Activated CD4-positive, alpha-beta T cell treated with anti-CD3 and anti-CD28 coated beads, Interleukin-2, amount 50 U/mL, for 16 hours (primary cell): Measurements from ENCODE around the gene SPNS1.
"Not testable (repeated sequence)": the region's sequence is repeated elsewhere in the genome, so short reads cannot be mapped to it uniquely, and the experiment has no call there.

Experiments
- DNase-seq: peaks from one replicate; pipeline ENCODE4 v3.0.0-alpha.2; 2020

SPNS1 gene, protein sequence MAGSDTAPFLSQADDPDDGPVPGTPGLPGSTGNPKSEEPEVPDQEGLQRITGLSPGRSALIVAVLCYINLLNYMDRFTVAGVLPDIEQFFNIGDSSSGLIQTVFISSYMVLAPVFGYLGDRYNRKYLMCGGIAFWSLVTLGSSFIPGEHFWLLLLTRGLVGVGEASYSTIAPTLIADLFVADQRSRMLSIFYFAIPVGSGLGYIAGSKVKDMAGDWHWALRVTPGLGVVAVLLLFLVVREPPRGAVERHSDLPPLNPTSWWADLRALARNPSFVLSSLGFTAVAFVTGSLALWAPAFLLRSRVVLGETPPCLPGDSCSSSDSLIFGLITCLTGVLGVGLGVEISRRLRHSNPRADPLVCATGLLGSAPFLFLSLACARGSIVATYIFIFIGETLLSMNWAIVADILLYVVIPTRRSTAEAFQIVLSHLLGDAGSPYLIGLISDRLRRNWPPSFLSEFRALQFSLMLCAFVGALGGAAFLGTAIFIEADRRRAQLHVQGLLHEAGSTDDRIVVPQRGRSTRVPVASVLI

DNA sequence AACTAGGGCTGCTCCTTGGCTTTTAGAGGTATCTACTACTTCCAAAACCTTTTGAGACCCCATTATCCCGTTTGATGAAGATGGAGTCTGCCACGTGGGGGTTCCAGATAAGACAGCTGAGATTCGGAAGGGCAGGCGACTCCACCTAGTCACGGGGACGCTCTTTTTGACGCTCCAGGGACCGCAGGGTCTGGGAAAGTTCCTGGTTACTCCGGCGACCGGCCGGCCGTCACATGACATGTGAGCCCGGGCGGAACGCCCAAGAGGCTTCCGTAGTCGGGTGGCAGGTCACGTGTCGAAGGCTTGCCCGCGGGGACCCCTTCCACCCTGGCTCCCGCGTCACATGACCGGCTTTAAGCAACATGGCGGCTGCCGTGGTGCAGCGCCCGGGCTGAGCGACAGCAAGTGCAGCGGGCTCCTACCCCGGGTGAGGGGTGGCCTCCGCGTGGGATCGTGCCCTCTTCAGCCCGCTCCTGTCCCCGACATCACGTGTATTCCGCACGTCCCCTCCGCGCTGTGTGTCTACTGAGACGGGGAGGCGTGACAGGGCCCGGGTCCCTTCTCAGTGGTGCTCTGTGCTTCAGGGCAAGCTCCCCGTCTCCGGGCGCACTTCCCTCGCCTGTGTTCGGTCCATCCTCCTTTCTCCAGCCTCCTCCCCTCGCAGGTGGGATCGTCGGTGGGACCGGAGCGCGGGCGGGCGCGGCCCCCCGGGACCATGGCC, at the start of gene SPNS1:
Gene SPNS1 (plus strand): TSS at position 342 of the 721 bp plus-strand sequence. CDS start 374 bp downstream, at position 716.
- DNase-seq = peak; percentile 98

DNA sequence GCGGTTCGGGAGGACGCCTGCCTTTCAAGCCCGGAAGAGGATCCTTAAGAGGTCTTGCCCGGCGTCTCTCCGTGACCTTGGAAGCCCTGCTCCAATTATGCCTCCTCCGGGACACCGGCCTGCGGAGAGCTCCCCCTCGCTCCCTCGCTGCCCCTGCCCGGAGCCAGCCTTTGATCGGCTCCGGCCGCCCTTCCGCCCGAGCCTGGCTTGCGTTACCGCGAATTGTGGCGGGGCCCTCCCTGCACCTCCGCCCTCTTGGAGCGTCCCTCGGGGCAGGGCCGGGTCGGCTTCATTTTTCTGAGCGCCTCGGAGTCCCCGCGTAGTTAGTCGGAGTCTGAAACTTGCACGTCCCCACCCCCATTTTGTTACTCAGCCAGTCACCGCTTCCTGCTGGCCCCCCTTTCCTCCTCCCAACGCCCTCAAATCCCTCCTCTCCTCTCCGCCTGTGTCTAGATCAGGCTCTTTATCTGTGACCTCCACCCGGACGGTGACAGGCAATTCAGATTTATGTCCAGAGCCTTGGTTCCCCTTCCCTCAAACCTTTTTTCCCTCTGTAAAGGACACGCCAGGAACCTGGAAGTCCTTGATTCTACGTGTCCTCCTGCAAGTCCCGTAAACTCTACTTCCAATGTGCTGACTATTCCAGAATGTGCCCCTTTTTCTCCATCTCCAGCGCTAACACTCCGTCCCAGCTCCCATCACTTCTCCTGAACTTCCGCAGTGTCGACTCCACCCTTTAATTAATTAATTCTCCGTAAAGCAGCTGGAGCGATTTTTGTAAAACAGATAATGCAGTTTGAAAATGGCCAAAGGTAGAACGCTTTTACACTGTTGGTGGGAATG, 49.0 kb upstream of the SPNS1 start:
- peak; percentile 80 for DNase-seq

DNA sequence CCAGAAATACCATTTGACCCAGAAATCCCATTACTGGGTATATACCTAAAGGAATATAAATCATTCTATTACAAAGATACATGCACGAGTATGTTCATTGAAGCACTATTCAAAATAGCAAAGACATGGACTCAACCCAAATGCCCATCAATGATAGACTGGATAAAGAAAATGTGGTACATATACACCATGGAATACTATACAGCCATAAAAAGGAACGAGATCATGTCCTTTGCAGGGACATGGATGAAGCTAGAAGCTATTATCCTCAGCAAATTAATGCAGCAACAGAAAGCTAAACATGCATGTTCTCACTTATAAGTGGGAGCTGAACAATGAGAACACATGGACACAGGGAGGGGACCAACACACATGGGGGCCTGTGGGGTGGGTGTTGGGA, 48.3 kb upstream of the SPNS1 start:
- not testable (repeated sequence) for DNase-seq

DNA sequence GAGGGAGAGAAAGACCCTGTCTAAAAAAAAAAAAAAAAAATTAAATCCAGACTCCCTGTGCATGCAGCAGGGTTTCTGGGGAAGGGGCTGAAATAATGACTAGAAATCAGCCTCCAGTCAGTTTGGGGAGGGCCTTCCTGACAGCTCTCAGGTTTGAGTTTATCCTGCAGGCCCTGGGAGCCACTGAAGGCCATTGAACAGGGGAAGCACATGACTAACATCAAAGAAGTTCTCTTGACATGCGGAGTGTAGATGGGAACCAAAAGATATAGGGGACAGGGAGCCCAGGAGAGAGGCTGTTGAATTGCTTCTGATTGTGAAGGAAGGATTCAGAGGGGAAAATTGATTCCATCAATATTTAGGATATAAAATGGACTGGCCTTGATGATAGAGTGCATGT, 46.8 kb upstream of the SPNS1 start:
- no peak for DNase-seq

DNA sequence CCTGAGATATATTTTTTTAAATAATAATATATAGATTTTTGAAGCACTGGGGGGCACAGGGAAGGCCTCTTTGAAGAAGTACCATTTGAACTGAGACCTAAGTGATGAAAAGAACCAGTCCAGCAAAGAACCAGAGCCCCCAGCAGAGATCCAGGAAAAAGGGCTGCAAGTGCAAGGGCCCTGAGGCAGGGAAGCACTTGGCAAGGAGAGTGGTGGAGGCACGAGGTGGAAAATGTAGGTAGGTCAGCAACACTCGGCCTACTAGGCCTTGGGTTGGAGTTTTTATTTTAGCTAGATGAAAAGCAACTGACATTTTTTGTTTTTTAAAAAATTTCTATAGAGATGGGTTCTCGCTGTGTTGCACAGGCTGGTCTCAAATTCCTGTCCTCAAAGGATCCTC, 44.4 kb upstream of the SPNS1 start:
- no peak for DNase-seq

DNA sequence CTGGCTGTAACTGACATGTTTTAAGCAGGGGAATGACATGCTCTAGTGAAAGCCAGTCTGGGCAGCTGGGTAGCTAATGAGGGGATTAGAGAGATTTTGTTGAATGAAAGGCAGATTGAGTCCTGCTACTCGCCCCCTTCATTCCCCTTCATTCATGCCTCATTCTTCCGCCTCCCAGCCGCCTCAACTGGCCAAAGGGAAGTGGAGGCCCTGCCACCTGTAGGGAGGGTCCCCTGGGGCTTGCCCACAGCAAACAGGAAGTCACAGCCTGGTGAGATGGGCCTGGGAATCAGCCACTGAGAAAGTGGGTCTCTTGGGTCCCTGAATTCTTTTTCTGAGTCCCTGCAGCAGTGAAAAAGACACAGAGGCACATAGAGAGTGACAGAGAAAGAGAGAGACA, 43.9 kb upstream of the SPNS1 start:
- DNase-seq = no peak

DNA sequence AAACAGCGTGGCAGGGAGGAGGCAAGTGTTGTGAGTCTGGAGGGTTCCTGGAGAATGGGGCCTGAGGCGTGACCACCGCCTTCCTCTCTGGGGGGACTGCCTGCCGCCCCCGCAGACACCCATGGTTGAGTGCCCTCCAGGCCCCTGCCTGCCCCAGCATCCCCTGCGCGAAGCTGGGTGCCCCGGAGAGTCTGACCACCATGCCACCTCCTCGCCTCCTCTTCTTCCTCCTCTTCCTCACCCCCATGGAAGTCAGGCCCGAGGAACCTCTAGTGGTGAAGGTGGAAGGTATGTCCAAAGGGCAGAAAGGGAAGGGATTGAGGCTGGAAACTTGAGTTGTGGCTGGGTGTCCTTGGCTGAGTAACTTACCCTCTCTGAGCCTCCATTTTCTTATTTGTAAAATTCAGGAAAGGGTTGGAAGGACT, 42.8 kb upstream of the SPNS1 start, which contains the start of gene CD19:
Gene CD19 (plus strand): TSS at position 171 of the 425 bp plus-strand sequence. CDS start 30 bp downstream, at position 201.
- no peak for DNase-seq

DNA sequence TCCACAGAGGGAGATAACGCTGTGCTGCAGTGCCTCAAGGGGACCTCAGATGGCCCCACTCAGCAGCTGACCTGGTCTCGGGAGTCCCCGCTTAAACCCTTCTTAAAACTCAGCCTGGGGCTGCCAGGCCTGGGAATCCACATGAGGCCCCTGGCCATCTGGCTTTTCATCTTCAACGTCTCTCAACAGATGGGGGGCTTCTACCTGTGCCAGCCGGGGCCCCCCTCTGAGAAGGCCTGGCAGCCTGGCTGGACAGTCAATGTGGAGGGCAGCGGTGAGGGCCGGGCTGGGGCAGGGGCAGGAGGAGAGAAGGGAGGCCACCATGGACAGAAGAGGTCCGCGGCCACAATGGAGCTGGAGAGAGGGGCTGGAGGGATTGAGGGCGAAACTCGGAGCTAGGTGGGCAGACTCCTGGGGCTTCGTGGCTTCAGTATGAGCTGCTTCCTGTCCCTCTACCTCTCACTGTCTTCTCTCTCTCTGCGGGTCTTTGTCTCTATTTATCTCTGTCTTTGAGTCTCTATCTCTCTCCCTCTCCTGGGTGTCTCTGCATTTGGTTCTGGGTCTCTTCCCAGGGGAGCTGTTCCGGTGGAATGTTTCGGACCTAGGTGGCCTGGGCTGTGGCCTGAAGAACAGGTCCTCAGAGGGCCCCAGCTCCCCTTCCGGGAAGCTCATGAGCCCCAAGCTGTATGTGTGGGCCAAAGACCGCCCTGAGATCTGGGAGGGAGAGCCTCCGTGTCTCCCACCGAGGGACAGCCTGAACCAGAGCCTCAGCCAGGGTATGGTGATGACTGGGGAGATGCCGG, 42.0 kb upstream of the SPNS1 start:
- no peak for DNase-seq

DNA sequence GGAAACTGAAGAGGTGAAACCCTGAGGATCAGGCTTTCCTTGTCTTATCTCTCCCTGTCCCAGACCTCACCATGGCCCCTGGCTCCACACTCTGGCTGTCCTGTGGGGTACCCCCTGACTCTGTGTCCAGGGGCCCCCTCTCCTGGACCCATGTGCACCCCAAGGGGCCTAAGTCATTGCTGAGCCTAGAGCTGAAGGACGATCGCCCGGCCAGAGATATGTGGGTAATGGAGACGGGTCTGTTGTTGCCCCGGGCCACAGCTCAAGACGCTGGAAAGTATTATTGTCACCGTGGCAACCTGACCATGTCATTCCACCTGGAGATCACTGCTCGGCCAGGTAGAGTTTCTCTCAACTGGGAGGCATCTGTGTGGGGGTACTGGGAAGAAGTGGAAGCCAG, 41.4 kb upstream of the SPNS1 start:
- DNase-seq = no peak

DNA sequence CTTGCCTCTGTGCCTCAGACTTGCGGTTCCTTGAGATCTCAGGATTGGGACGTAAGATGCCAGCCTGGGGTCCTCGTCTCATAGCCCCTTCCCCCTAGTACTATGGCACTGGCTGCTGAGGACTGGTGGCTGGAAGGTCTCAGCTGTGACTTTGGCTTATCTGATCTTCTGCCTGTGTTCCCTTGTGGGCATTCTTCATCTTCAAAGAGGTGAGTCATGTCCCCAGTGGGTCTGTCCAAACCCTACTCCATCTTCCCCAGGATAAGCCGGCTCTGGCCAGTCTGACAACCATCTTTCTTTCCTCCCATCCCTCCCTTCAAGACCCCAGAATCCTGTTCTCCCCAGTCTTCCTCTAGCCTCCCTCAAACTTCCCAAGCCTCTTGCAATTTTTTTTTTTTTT, 39.2 kb upstream of the SPNS1 start:
- DNase-seq = no peak

DNA sequence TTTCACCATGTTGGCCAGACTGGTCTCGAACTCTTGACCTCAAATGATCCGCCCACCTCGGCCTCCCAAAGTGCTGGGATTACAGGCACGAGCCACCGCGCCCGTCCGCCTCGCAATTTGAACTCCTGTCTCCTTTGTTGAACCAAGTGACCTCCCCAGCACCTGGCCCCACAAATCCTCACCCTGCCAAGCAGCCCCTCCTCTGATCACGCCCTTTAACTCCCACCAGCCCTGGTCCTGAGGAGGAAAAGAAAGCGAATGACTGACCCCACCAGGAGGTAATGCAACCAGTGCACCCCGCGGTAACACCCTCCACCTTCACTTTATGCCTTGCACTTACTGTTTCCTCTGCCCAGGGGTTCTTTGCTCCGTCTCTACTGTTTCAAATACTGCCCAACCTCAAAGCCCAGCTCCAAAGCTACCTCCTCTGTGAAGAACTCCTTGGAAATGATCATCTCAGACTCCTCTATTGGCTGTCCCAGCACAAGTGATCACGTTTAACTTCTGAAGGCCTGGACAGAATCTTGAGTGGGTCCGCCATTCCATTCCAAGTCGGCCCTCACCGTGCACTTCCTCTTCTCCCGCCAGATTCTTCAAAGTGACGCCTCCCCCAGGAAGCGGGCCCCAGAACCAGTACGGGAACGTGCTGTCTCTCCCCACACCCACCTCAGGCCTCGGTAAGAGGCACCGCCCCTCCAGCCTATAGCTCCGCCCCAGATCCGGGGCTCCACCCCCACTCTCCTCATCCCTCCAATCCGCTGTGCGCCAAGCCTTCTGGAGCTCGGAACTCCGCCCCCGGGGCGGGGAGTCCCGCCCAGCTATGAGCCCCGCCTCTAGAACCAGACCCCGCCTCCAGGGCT, 38.4 kb upstream of the SPNS1 start:
- DNase-seq = peak; percentile 83

DNA sequence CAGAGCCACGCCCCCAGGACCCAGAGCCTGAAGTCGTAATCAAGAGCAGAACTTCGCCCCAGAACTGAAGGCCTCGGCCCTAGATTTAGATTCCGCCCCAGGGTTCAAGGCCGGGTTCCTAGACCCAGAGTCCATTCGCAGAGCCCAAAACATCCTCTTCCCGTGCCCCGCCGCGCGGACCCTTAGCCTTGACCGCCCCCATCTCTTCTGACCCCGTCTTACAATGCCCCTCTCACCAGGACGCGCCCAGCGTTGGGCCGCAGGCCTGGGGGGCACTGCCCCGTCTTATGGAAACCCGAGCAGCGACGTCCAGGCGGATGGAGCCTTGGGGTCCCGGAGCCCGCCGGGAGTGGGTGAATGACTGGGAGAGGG, 37.8 kb upstream of the SPNS1 start:
- DNase-seq = no peak

DNA sequence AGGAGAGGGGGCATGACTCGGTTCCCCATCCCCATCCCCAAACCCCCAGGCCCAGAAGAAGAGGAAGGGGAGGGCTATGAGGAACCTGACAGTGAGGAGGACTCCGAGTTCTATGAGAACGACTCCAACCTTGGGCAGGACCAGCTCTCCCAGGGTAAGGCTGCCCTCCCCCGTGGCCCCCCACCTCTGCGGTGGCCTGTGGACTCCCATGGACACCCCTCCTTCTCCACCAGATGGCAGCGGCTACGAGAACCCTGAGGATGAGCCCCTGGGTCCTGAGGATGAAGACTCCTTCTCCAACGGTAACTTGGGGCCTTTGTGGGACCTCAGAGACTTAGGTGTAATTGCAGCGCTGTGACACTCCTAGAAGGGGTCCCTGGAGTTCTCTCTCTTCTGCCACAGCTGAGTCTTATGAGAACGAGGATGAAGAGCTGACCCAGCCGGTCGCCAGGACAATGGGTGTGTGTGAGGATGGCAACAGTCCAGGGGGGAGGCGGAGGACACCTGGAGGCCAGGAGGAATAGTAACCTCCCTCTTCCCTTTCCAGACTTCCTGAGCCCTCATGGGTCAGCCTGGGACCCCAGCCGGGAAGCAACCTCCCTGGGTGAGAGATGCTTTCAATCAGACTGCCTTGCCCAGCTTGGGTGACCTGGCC, 37.2 kb upstream of the SPNS1 start:
- DNase-seq = no peak

DNA sequence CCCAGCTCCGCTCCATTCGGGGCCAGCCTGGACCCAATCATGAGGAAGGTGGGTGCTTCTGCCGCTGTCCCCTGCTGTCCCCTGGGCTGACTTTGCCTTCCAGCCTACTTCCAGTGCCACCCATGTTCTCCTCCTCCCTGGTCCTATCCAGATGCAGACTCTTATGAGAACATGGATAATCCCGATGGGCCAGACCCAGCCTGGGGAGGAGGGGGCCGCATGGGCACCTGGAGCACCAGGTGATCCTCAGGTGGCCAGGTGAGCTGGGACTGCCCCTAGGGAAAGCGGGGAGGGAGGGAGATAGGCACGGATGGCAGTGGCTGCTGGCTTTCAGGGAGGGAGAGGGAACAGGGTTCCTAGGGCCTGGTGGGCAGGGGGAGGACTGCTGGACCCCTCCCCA, 35.9 kb upstream of the SPNS1 start:
- no peak for DNase-seq

DNA sequence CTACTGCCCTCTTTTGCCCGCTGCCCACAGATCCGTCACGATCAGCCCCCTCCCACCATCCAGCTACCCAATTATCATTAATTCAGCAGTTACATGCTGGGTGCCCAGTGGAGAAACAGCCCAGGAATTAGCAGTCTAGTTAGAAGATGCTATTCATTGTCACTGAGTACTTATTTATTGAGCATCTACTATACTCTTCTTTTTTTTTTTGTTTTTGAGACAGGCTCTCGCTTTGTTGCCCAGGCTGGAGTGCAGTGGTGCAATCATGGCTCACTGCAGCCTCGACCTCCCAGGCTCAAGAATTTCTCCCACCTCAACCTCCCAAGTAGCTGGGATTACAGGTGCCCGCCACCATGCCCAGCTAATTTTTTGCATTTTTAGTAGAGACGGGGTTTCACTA, 34.8 kb upstream of the SPNS1 start:
- not testable (repeated sequence) for DNase-seq

DNA sequence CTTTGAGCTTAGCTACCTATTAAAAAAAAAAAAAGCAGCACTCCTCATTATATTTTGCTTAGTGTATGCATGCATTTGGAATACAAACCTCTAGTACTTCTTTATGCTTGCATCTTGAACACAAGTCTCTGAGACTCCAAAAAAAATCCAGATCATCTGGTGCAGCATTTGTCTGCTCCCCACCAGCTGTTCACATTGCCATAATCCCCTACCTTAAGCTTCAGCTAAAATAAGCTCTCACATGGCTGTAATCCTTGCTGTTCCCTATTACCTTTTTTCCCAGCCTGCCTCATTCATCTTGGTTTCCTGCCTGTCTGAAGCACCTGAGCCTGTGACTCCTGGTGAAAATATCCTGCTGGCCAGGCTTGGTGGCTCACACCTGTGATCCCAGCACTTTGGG, 31.3 kb upstream of the SPNS1 start:
- DNase-seq = no peak

DNA sequence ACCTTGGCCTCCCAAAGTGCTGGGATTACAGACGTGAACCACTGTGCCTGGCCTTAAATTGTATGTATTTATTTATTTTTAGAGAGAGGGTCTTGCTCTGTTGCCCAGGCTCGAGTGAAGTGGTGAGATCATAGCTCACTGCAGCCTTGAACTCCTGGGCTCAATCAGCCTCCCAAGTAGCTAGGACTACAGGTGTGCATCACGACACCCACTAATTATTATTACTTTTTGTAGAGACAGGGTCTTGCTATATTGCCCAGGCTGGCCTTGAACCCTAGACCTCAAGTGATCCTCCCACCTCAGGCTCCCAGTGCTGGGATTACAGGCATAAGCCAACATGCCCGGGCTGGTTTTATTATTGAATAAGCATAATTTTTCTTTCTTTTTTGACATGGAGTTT, 27.9 kb upstream of the SPNS1 start:
- no peak for DNase-seq

DNA sequence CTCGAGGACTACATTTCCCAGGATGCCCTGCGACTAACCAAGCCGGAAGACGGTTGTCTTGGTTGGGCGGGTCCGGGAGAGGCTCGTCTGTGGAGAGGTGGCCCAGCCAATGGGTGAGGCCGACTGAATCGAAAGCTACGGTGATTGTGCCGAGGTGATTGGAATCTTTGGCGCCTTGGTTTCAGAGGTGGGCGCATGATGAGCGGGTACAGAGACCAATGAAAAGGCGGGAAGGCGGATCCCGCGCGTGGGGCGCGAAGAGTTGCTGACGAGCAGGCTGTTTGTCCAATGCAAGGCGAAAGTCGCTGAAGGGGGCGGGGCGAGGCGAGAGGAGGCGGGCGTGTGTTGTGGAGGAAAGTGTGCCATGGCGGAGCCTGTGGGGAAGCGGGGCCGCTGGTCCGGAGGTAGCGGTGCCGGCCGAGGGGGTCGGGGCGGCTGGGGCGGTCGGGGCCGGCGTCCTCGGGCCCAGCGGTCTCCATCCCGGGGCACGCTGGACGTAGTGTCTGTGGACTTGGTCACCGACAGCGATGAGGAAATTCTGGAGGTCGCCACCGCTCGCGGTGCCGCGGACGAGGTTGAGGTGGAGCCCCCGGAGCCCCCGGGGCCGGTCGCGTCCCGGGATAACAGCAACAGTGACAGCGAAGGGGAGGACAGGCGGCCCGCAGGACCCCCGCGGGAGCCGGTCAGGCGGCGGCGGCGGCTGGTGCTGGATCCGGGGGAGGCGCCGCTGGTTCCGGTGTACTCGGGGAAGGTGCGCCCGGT, 23.7 kb upstream of the SPNS1 start, which contains the start of gene NFATC2IP:
Gene NFATC2IP (plus strand): TSS at position 290 of the 762 bp plus-strand sequence. CDS start 75 bp downstream, at position 365.
- DNase-seq = peak; percentile 100

DNA sequence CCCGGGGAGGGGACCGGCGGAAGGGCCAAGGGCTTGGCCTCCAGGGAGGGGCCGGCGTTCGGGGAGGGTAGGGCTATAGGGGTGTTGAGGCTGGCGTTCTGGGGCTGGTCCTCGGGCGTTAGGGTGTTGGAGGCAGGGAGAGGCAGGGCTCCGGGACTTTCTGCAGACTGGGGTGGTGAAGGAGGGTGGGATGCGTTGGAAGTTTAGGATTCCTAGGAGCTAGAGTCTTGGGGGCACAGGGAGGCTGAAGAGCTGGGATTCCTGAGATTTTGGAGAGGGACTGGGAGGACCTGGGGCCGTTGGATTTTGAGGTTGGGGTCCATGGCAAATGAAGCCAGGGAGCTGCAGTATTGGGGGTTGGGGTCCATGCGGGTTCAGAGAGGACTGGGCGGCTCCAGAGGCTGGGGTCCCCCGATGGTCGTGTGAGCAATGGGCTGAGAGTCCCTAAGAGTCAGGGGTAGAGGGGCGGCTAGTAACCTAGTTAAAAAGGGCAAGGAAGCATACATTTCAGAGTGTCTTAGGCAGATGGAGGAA, 23.1 kb upstream of the SPNS1 start:
- DNase-seq = peak; percentile 52
